HuH-7.5 (cell line): ENCODE results near the gene WSCD2.

Source experiments
- DNase-seq: peaks from one replicate; pipeline ENCODE4 v3.0.0; 2011; ENCODE audit warnings: low spot score

The WSCD2 gene

GRCh38 chr12:108268397-108268796 is 139.3 kb downstream of the WSCD2 start:
- no peak for DNase-seq

- no peak for DNase-seq
These were observed 140.1 kb downstream of the WSCD2 start for GRCh38 chr12:108269224-108269623.

GRCh38 chr12:108270035-108270848 is 141.2 kb downstream of the WSCD2 start:
- DNase-seq = no peak

- no peak for DNase-seq
These were observed 141.7 kb downstream of the WSCD2 start for GRCh38 chr12:108270849-108271143.

GRCh38 chr12:108271951-108272872 is 143.1 kb downstream of the WSCD2 start:
- DNase-seq = no peak

- no peak for DNase-seq
These were observed 144.1 kb downstream of the WSCD2 start for GRCh38 chr12:108273217-108273616.

- DNase-seq = no peak
These were observed 148.5 kb downstream of the WSCD2 start for GRCh38 chr12:108277613-108278012.

GRCh38 chr12:108282160-108282559 is 153.1 kb downstream of the WSCD2 start:
- no peak for DNase-seq

GRCh38 chr12:108282676-108283075 is 153.6 kb downstream of the WSCD2 start:
- DNase-seq = no peak

- no peak for DNase-seq
These were observed 155.1 kb downstream of the WSCD2 start for GRCh38 chr12:108284163-108284562.

GRCh38 chr12:108285016-108285415 is 155.9 kb downstream of the WSCD2 start:
- no peak for DNase-seq

- DNase-seq = no peak
These were observed 158.1 kb downstream of the WSCD2 start for GRCh38 chr12:108287227-108287626.

GRCh38 chr12:108289350-108290161 is 160.5 kb downstream of the WSCD2 start:
- DNase-seq = no peak

GRCh38 chr12:108295641-108296040 is 166.6 kb downstream of the WSCD2 start:
- DNase-seq = no peak

GRCh38 chr12:108296945-108297344 is 167.9 kb downstream of the WSCD2 start:
- no peak for DNase-seq

- no peak for DNase-seq
These were observed 168.3 kb downstream of the WSCD2 start for GRCh38 chr12:108297424-108297823.

GRCh38 chr12:108297895-108298760 is 169.0 kb downstream of the WSCD2 start:
- no peak for DNase-seq

GRCh38 chr12:108298761-108299275 is 169.7 kb downstream of the WSCD2 start:
- no peak for DNase-seq

- DNase-seq = no peak
These were observed 170.4 kb downstream of the WSCD2 start for GRCh38 chr12:108299516-108299915.
